ENCODE measurements around the gene CEND1. TPM values are rescaled to one million over a fixed set of nuclear protein-coding genes. Genes with fewer than 3 reads are reported as not detected.

The CEND1 gene
- total and polyA plus RNA-seq, 8 donors = 0.23 TPM; not detected in 7

GRCh38 chr11:831118-831864, 41.4 kb upstream of the CEND1 start:
- Histone ChIP-seq H3K4me1 (peaks cover 82 to 97% (median 95%) of the 10 kb centered on the region in 4 donors), H3K9me3 (no peaks in the 10 kb centered on the region), H3K27ac (no peak overlapping the region), H3K27me3 (peaks cover 0 to 64% (median 40%) of the 10 kb centered on the region in 3 donors), H3K4me3 (peak overlapping the region in 2 of 4 donors; percentile 35 to 54), H3K36me3 (peaks cover 4 to 6% (median 5%) of the 10 kb centered on the region in 4 donors)
- no peak for DNase-seq
- 58 to 73% (median 60%) methylated on average over 24 to 31 of the region's 31 CpGs for WGBS, 5 donors
- intact Hi-C loops (cut with DNase I; ENCODE audit: low total_unique reads) = no loop called here
- TF ChIP-seq POLR2A (IDR thresholded peaks at IDR 0.05) (no peak), POLR2AphosphoS5 (IDR thresholded peaks at IDR 0.05) (no peak), CTCF (IDR thresholded peaks at IDR 0.05) (no peak), EP300 (IDR thresholded peaks at IDR 0.05) (no peak)

DNA sequence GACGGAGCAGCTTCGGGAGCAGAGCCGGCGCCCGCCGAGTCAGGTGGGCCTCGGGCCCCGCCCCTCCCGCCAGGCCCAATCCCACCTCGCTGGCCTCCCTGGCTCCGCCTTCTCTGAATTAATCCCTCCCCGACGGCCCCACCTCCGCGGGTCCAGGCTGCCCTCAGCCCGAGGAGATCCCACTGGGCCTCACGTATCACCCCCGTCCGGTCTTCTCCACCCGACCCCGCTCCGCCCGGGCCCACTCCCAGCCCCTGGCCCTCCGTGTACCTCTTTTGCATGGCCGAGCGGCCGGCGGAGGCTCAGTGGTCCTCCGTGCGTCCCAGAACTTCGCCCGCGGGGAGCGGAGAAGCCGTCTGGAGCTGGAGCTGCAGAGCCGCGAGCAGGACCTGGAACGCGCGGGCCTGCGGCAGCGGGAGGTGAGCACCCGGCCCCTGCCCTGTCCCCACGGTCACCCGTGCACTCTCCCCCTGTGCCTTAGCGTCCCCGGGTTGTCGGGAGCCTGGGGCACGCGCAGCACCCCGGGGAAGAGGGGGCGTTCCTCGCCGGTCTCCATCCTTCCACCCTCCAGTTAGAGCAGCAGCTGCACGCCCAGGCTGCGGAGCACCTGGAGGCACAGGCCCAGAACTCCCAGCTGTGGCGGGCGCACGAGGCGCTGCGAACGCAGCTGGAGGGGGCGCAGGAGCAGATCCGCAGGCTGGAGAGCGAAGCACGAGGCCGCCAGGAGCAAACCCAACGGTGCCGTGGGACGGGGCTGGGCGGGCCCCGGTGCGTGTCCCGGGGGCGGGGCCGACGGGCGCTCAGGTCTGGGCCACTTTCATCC, 40.6 kb upstream of the CEND1 start:
- intact Hi-C loops (cut with DNase I; ENCODE audit: low total_unique reads) = no loop called here
- 4 to 19% (median 12%) methylated on average over 47 to 78 of the region's 78 CpGs for WGBS, 5 donors
- H3K4me1 ChIP-seq = peaks cover 83 to 98% (median 95%) of the 10 kb centered on the region in 4 donors

GRCh38 chr11:829847-830294, 40.0 kb upstream of the CEND1 start:
- intact Hi-C loops (cut with DNase I; ENCODE audit: low total_unique reads) = no loop called here
- Histone ChIP-seq H3K27ac (peak overlapping the region; percentile 89 to 96 (median 94)), H3K4me1 (peaks cover 80 to 98% (median 93%) of the 10 kb centered on the region in 4 donors), H3K36me3 (peaks cover 5 to 10% (median 9%) of the 10 kb centered on the region in 4 donors), H3K9me3 (no peaks in the 10 kb centered on the region), H3K27me3 (peaks cover 0 to 78% (median 40%) of the 10 kb centered on the region in 3 donors), H3K4me3 (peak overlapping the region; percentile 35 to 54 (median 40))
- no peak for DNase-seq
- TF ChIP-seq EP300 (IDR thresholded peaks at IDR 0.05) (no peak), POLR2AphosphoS5 (IDR thresholded peaks at IDR 0.05) (peak in 1 of 3 donors; percentile 16), CTCF (IDR thresholded peaks at IDR 0.05) (no peak)
- 0 to 15% (median 4%) methylated on average over 4 to 38 of the region's 39 CpGs for WGBS, 5 donors

More for the DNA sequence above, 40.6 kb upstream of the CEND1 start:
- DNase-seq = peak; percentile 72 to 94
- no peaks in the 10 kb centered on the region for H3K9me3 ChIP-seq
- no peak for TF ChIP-seq POLR2A (IDR thresholded peaks at IDR 0.05)
- no peak for TF ChIP-seq EP300 (IDR thresholded peaks at IDR 0.05)
- no peak for TF ChIP-seq POLR2AphosphoS5 (IDR thresholded peaks at IDR 0.05)
- TF ChIP-seq CTCF (IDR thresholded peaks at IDR 0.05) = no peak
- H3K36me3 ChIP-seq = peaks cover 0 to 4% (median 2%) of the 10 kb centered on the region in 4 donors
- H3K27me3 ChIP-seq = peaks cover 0 to 72% (median 40%) of the 10 kb centered on the region in 3 donors
- H3K4me3 ChIP-seq = peak overlapping the region; percentile 35 to 54 (median 40)
- peak overlapping the region; percentile 89 to 96 (median 94) for H3K27ac ChIP-seq

GRCh38 chr11:829176-829846, 39.4 kb upstream of the CEND1 start:
- peaks cover 80 to 98% (median 93%) of the 10 kb centered on the region in 4 donors for H3K4me1 ChIP-seq
- no peak for TF ChIP-seq POLR2AphosphoS5 (IDR thresholded peaks at IDR 0.05)
- no peak for TF ChIP-seq EP300 (IDR thresholded peaks at IDR 0.05)
- no peak for TF ChIP-seq CTCF (IDR thresholded peaks at IDR 0.05)
- TF ChIP-seq POLR2A (IDR thresholded peaks at IDR 0.05) = no peak
- DNase-seq = peak in 1 of 2 donors; percentile 64
- intact Hi-C loops (cut with DNase I; ENCODE audit: low total_unique reads) = no loop called here
- peak overlapping the region; percentile 35 to 54 (median 40) for H3K4me3 ChIP-seq
- peak overlapping the region; percentile 89 to 96 (median 94) for H3K27ac ChIP-seq
- H3K36me3 ChIP-seq = peaks cover 11 to 16% (median 14%) of the 10 kb centered on the region in 4 donors
- H3K27me3 ChIP-seq = peaks cover 0 to 83% (median 40%) of the 10 kb centered on the region in 3 donors
- WGBS, 5 donors = 7 to 16% (median 10%) methylated on average over 20 to 40 of the region's 40 CpGs
- H3K9me3 ChIP-seq = no peaks in the 10 kb centered on the region

All from stomach (tissue), 9 donors.